Measurements from ENCODE around the gene SNRPD3. TPM values are rescaled to one million over a fixed set of nuclear protein-coding genes. Genes with fewer than 3 reads are reported as not detected.
"Not testable (repeated sequence)": the region's sequence is repeated elsewhere in the genome, so short reads cannot be mapped to it uniquely, and the experiment has no call there.

Gene SNRPD3
- total RNA-seq, 2 experiments from 2014 or later, result 108 to 110 TPM

- no peaks in the 10 kb centered on the region for H3K27me3 Mint-ChIP-seq
- ATAC-seq (ENCODE audit: low read depth), result no peak
- POLR2A ChIA-PET, result no interaction called here
Observed at GRCh38 chr22:24542641-24543040, 13.2 kb upstream of the SNRPD3 start.

GRCh38 chr22:24543185-24543601, 12.6 kb upstream of the SNRPD3 start:
- Mint-ChIP-seq H3K4me1 (no peaks in the 10 kb centered on the region), H3K36me3 (peaks cover 19% of the 10 kb centered on the region), H3K27ac (no peak overlapping the region), H3K4me3 (no peak overlapping the region), H3K9me3 (no peaks in the 10 kb centered on the region), H3K27me3 (no peaks in the 10 kb centered on the region)
- no peak for ATAC-seq (ENCODE audit: low read depth)
- no peak for DNase-seq
- POLR2A ChIA-PET, result no interaction called here

More at GRCh38 chr22:24542641-24543040, 13.2 kb upstream of the SNRPD3 start:
- H3K4me1 Mint-ChIP-seq, result no peaks in the 10 kb centered on the region
- H3K27ac Mint-ChIP-seq, result no peak overlapping the region
- peaks cover 19% of the 10 kb centered on the region for H3K36me3 Mint-ChIP-seq
- DNase-seq, result no peak
- no peaks in the 10 kb centered on the region for H3K9me3 Mint-ChIP-seq
- no peak overlapping the region for H3K4me3 Mint-ChIP-seq

- H3K27me3 Mint-ChIP-seq, result no peaks in the 10 kb centered on the region
- H3K27ac Mint-ChIP-seq, result no peak overlapping the region
- DNase-seq (no peak), ATAC-seq (ENCODE audit: low read depth) (no peak)
- H3K4me3 Mint-ChIP-seq, result no peak overlapping the region
- H3K4me1 Mint-ChIP-seq, result no peaks in the 10 kb centered on the region
- H3K36me3 Mint-ChIP-seq, result peaks cover 19% of the 10 kb centered on the region
- H3K9me3 Mint-ChIP-seq, result no peaks in the 10 kb centered on the region
- POLR2A ChIA-PET, result no interaction called here
Observed at GRCh38 chr22:24543679-24544243, 12.0 kb upstream of the SNRPD3 start.

- H3K4me1 Mint-ChIP-seq, result peaks cover 17% of the 10 kb centered on the region
- H3K4me3 Mint-ChIP-seq, result no peak overlapping the region
- POLR2A ChIA-PET, result interaction anchor here (0.6 kb wide), 1 partner anchor 12 kb away, joined by 5 read pairs; no protein-coding TSS in a partner anchor
- H3K27ac Mint-ChIP-seq, result peak overlapping the region; percentile 46
- no peaks in the 10 kb centered on the region for H3K9me3 Mint-ChIP-seq
- no peaks in the 10 kb centered on the region for H3K27me3 Mint-ChIP-seq
- DNase-seq, result no peak
- no peak for ATAC-seq (ENCODE audit: low read depth)
- peaks cover 12% of the 10 kb centered on the region for H3K36me3 Mint-ChIP-seq
Observed at GRCh38 chr22:24548812-24549211, 7.0 kb upstream of the SNRPD3 start.

GRCh38 chr22:24550028-24550901, 5.5 kb upstream of the SNRPD3 start:
- H3K36me3 Mint-ChIP-seq, result peaks cover 12% of the 10 kb centered on the region
- DNase-seq, result no peak
- H3K4me1 Mint-ChIP-seq, result peaks cover 20% of the 10 kb centered on the region
- peak overlapping the region; percentile 65 for H3K27ac Mint-ChIP-seq
- no peak for ATAC-seq (ENCODE audit: low read depth)
- no peaks in the 10 kb centered on the region for H3K27me3 Mint-ChIP-seq
- H3K4me3 Mint-ChIP-seq, result no peak overlapping the region
- H3K9me3 Mint-ChIP-seq, result no peaks in the 10 kb centered on the region
- POLR2A ChIA-PET, result interaction anchor here (0.6 to 1.2 kb wide), 2 partner anchors 9 to 14 kb away, joined by 3 to 4 read pairs; no protein-coding TSS in a partner anchor

GRCh38 chr22:24550902-24551435, 4.8 kb upstream of the SNRPD3 start:
- H3K4me3 Mint-ChIP-seq, result no peak overlapping the region
- H3K27ac Mint-ChIP-seq, result peak overlapping the region; percentile 65
- no peaks in the 10 kb centered on the region for H3K27me3 Mint-ChIP-seq
- H3K36me3 Mint-ChIP-seq, result peaks cover 14% of the 10 kb centered on the region
- no peak for DNase-seq
- peaks cover 20% of the 10 kb centered on the region for H3K4me1 Mint-ChIP-seq
- POLR2A ChIA-PET, result interaction anchor here (1.2 kb wide), 1 partner anchor 13 kb away, joined by 3 read pairs; no protein-coding TSS in a partner anchor
- ATAC-seq (ENCODE audit: low read depth), result no peak
- H3K9me3 Mint-ChIP-seq, result no peaks in the 10 kb centered on the region

- Mint-ChIP-seq H3K4me1 (peaks cover 27% of the 10 kb centered on the region), H3K4me3 (peak overlapping the region; percentile 100), H3K27ac (peak overlapping the region; percentile 98)
- DNase-seq; POLR2A ChIA-PET; H3K9me3 Mint-ChIP-seq; H3K27me3 Mint-ChIP-seq; ATAC-seq (ENCODE audit: low read depth); H3K36me3 Mint-ChIP-seq: not testable (repeated sequence)
Observed at GRCh38 chr22:24552503-24553286, 3.1 kb upstream of the SNRPD3 start.

GRCh38 chr22:24553597-24554312, 2.0 kb upstream of the SNRPD3 start:
- DNase-seq (no peak), ATAC-seq (ENCODE audit: low read depth) (no peak)
- Mint-ChIP-seq H3K36me3 (peaks cover 11% of the 10 kb centered on the region), H3K27ac (peak overlapping the region; percentile 98), H3K4me3 (peak overlapping the region; percentile 100), H3K27me3 (no peaks in the 10 kb centered on the region), H3K4me1 (peaks cover 36% of the 10 kb centered on the region), H3K9me3 (no peaks in the 10 kb centered on the region)
- POLR2A ChIA-PET, result interaction anchor here (1.0 kb wide), 1 partner anchor 14 kb away, joined by 3 read pairs; no protein-coding TSS in a partner anchor

- DNase-seq (peak; percentile 57), ATAC-seq (ENCODE audit: low read depth) (no peak)
- peaks cover 40% of the 10 kb centered on the region for H3K4me1 Mint-ChIP-seq
- peak within 1 kb of the TSS; percentile 100 for H3K4me3 Mint-ChIP-seq
- H3K27me3 Mint-ChIP-seq, result no peaks in the 10 kb centered on the region
- peaks cover 13% of the 10 kb centered on the region for H3K36me3 Mint-ChIP-seq
- POLR2A ChIA-PET, result interaction anchor here (0.5 to 2.2 kb wide), 17 partner anchors 8 to 660 kb away, joined by 3 to 10 read pairs (median 4); partner anchors contain the start of gene MIF
- H3K27ac Mint-ChIP-seq, result peak within 1 kb of the TSS; percentile 98
- H3K9me3 Mint-ChIP-seq, result no peaks in the 10 kb centered on the region
Observed at GRCh38 chr22:24554313-24555164, 1.3 kb upstream of the SNRPD3 start, which contains the start of gene GUCD1. TSS of gene GUCD1 (minus strand) at chr22:24555138. CDS start at chr22:24554991, 147 bp downstream.

- peaks cover 14% of the 10 kb centered on the region for H3K36me3 Mint-ChIP-seq
- ATAC-seq (ENCODE audit: low read depth) (no peak), DNase-seq (no peak)
- no peak overlapping the region for H3K4me3 Mint-ChIP-seq
- H3K4me1 Mint-ChIP-seq, result peaks cover 30% of the 10 kb centered on the region
- H3K27me3 Mint-ChIP-seq, result no peaks in the 10 kb centered on the region
- H3K27ac Mint-ChIP-seq, result no peak overlapping the region
- no peaks in the 10 kb centered on the region for H3K9me3 Mint-ChIP-seq
- POLR2A ChIA-PET, result no interaction called here
Observed at GRCh38 chr22:24559471-24559870, 3.7 kb downstream of the SNRPD3 start.

GRCh38 chr22:24563246-24563645, 7.4 kb downstream of the SNRPD3 start:
- Mint-ChIP-seq H3K9me3 (no peaks in the 10 kb centered on the region), H3K36me3 (peaks cover 11% of the 10 kb centered on the region), H3K4me3 (no peak overlapping the region), H3K27ac (no peak overlapping the region), H3K4me1 (peaks cover 22% of the 10 kb centered on the region), H3K27me3 (no peaks in the 10 kb centered on the region)
- POLR2A ChIA-PET, result interaction anchor here (0.8 kb wide), 1 partner anchor 12 kb away, joined by 3 read pairs; no protein-coding TSS in a partner anchor
- ATAC-seq (ENCODE audit: low read depth), result no peak
- no peak for DNase-seq
